Cardiac septum (tissue), 1 donor: Measurements from ENCODE around the gene PRKN. TPM values are rescaled to one million over a fixed set of nuclear protein-coding genes. Genes with fewer than 3 reads are reported as not detected.
"Not testable (repeated sequence)": the region's sequence is repeated elsewhere in the genome, so short reads cannot be mapped to it uniquely, and the experiment has no call there.

Experiments used
- DNase-seq: peaks from one replicate; pipeline ENCODE4 v3.0.0-alpha.2; 2020; ENCODE audit warnings: low spot score
- intact Hi-C: fragments of 100-400 bp; cut with DNase I; formaldehyde crosslinking; loops from one replicate; pipeline ENCODE4 v1.14.0; 2022
- total RNA-seq: library from RNA; stranded (reverse); fragmentation: NEBNext Ultra II Directional; extraction: Animal tissue kit (Norgen Biotek cat#: 25700); gene quantifications from one replicate; pipeline ENCODE4 v1.2.1, GENCODE V29; 2021
- donor health status: DM: no; HTN: no; CAD: no.

Gene PRKN
- total RNA-seq, 1 donor from 2014 or later = 23.2 TPM

- DNase-seq = no peak
- intact Hi-C loops = no loop called here
These were observed 893.1 kb downstream of the PRKN start for GRCh38 chr6:161834426-161834825.

GRCh38 chr6:161833099-161833860, 894.3 kb downstream of the PRKN start:
- intact Hi-C loops = no loop called here
- DNase-seq = no peak

DNA sequence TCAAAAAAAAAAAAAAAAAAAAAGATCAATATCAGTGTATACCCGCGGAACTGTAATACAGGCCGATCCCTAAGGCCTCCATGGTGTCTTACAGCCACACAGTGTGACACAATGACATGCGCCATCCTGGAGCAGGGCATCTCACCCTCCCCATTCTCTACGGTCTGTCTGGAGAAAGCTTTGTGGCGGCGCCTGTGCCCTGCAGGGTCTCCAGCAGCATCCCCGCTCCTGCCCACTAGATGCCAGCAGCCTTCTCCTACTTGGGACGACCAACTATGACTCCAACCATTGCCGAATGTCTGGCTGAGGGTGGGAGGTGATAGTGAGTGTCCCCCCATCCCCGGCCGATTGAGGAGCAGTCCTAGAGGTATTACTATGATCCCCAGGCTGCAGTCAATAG, 894.9 kb downstream of the PRKN start:
- no peak for DNase-seq
- intact Hi-C loops = no loop called here

DNA sequence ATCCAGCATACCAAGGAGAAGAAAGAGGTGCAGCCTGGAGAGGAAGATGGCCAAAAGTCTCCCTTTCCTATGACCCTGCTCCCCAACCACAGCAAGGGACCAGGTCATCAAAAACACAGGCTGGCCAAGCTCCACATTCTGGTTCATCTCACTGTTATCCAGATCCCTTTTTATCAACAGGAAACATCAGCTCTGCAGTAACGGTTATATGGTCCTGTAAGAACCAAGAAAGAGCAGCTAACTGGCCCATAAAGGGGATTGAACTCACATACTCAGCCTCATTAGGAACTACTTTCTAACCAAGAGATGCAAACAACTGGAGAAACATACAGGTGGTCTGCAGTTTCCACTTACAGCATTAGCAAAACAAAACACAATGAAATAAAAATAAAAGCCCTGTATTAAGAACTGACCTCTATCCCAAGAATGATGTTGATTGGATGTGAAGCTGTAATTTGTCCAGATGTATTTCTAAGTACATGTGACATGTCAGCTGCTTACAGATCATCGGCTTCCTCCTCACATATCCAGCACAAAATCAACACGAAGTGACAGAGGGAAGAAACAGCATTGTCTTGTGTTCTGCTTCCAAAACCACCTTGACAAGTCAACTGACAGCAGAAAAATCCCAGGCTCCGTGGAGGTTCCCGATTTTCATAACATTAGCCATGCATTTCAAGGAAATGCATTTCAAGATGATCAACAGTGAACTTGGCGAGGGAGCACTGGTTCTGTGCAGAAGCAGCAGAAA, 896.5 kb downstream of the PRKN start:
- intact Hi-C loops = no loop called here
- no peak for DNase-seq

- DNase-seq = peak; percentile 43
- intact Hi-C loops = no loop called here
These were observed 898.3 kb downstream of the PRKN start for GRCh38 chr6:161829291-161829729.

DNA sequence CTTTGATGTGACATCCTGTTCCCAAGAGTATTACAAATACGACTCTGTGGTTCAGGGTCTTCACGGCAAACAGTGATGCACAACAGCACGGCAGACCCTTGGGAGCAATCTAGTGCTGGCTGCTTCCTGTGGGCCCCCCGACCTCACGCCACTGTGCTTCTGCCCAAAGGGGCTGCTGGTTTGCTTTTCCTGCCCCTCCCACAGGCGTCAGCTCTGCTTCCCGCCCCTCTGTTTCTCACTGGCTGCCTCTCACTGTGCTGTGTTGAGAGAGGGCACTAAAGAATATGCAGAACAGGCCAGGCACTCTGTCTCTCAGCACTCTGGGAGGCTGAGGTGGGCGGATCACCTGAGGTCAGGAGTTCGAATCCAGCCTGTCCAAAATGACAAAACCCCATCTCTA, 899.2 kb downstream of the PRKN start:
- intact Hi-C loops = no loop called here
- no peak for DNase-seq

- DNase-seq = no peak
These were observed 901.1 kb downstream of the PRKN start for GRCh38 chr6:161826512-161826911.

DNA sequence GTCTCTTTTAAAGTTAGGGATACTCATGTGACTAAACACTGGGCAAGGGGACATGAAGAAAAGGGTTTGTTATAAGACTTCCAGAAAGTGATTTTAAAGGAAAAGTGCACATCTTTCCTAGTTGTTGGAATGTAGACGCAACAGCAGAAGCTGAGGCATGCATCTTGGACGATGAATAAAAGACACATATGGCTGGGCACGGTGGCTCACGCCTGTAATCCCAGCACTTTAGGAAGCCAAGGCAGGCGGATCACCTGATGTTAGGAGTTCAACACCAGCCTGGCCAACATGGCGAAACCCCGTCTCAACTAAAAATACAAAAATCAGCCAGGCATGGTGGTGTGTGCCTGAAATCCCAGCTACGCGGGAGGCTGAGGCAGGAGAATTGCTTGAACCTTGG, 905.4 kb downstream of the PRKN start:
- DNase-seq, intact Hi-C loops: not testable (repeated sequence)

More at GRCh38 chr6:161826512-161826911, 901.1 kb downstream of the PRKN start:
- intact Hi-C loops = no loop called here

- DNase-seq = no peak
- intact Hi-C loops = no loop called here
These were observed 909.7 kb downstream of the PRKN start for GRCh38 chr6:161817881-161818280.

DNA sequence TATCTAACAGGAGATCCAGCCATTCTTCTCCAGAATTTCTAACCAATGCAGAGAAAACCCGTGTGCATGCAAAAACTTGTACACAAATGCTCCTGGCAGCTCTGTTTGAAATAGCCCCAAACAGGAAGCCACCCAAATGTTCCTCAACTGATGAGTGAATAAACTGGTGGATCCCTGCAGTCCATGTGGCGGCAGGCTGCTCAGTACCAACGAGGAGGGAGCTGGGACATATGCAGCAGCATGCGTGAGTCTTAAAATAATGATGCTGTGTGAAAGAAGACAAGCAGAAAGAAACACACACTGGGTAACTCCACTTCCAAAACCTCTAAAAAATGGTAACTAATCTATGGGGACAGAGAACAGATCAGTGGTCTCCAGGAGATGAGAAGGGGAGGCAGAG, 911.6 kb downstream of the PRKN start:
- intact Hi-C loops = no loop called here
- peak; percentile 53 for DNase-seq

- no peak for DNase-seq
- intact Hi-C loops = no loop called here
These were observed 914.4 kb downstream of the PRKN start for GRCh38 chr6:161813156-161813555.

DNA sequence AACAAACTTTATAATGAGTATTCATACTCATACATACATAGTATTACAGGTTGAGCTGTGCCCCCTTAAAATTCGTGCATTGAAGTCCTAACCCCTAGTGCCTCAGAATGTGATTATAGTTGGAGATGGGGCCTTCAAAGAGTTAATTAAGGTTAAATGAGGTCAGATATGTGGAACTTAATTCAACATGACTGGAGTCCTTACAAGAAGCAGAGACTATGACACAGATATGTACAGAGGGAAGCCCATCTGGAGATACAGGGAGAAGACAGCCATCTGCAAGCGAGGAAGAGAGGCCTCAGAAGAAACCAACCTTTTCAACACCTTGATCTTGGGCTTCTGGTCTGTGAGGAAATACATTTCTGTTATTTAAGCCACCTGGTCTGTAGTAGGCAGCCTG, 917.6 kb downstream of the PRKN start:
- intact Hi-C loops = no loop called here
- no peak for DNase-seq

GRCh38 chr6:161804838-161805237, 922.7 kb downstream of the PRKN start:
- DNase-seq = no peak
- intact Hi-C loops = no loop called here

- no peak for DNase-seq
- intact Hi-C loops = no loop called here
These were observed 924.4 kb downstream of the PRKN start for GRCh38 chr6:161803131-161803530.

DNA sequence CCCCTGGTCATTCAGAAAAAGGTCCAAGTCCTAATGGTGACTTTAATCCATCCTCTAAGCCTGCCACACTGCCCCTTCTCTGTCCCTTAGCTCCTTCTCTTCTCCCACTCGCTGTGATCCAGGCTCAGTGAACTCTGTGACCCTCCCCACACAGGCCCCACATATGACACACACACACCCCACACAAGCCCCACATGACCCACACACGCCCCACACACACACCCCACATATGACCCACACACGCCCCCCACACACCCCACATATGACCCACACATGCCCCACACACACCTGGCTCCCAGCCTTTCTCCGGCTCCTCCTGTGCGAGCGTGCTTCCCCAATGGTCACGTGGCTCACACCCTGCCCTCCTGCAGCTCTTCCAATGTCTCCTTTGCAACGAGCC, 925.3 kb downstream of the PRKN start:
- intact Hi-C loops = no loop called here
- DNase-seq = no peak

DNA sequence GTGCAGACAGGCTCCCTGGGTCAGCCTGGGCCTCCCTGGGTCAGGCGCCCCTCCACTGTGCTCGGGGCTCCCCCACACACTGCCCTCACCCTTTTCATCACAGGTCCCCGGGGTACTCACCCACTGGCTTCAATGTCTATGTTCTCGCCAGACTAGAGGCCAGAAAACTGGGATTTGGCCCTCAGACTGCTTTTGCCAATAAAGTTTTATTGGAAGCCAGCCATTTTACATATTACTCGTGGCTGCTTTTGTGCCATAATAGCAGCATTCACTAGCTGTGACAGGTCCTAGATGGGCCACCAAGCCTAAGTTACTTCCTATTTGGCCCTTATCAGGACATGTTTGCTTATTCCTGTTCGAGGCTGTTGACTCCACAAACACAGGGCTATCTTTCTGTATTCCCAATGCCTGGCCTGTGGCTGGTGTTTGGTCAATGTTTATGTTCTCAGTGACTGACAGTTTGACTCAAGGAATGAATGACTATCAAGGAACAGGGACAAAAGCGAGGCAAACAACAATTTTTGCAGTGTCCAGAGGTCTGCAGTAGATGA, 928.6 kb downstream of the PRKN start:
- DNase-seq = no peak
- intact Hi-C loops = no loop called here

DNA sequence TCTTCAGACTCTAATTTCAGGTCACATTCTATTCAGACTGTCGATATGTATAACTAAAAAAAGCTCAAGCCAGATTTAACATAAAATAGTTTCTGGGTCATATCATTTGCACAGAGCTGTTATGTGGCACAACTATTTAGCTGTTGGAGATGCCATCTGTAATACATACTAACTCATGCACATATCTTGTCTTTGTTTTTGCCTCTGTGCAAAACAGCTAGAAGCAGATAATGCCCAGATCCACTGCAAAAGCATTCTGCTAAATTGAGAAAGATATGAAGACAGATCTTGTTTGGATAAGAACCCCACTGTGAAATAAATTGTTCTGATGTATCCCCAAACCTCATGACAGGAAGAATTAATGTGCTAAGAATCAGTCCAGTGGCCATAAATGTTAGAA, 930.9 kb downstream of the PRKN start:
- intact Hi-C loops = no loop called here
- DNase-seq = no peak

GRCh38 chr6:161792851-161793493, 934.6 kb downstream of the PRKN start:
- intact Hi-C loops = no loop called here
- DNase-seq = no peak

DNA sequence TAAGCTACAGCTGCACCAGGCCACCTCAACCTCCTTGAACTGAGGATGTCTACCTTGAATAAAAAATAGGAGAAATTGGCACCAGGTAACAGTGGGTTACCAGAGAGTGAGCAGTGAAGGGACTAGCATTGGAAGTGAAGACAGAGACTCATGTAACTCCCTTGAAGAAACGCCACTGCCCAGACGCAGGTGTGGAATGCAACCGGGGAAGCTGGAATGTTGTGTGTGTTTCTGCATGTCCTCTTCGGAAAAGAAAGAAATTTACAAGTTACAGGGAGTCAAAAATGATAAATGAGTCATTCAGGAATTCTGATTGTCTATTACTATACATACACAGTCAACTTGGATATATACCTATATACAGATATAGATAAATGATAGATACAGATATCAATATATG, 939.0 kb downstream of the PRKN start:
- DNase-seq = no peak
- intact Hi-C loops = no loop called here

DNA sequence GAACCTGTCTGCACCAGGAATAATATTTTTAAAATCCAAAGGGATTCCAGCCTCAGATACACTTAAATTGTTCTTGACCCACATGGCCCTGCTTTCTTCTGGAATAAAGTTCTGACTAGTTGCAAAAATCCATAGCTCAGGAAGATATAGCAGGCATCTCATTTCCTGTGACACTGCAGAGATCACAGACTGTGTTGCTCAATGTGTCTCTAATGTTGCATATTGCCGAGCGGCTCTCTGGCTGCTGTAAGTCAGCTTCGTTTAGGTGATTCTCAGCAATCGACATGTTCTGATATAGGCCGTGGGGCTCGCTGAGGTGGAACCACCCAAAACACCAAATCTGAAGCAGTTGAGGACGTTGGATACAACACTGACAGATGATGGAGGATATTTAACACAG, 955.4 kb downstream of the PRKN start:
- intact Hi-C loops = no loop called here

More for the DNA sequence above, 955.4 kb downstream of the PRKN start:
- DNase-seq = no peak
